Left cardiac atrium (tissue), 4 donors: Measurements from ENCODE around the gene SELENOO. TPM values are rescaled to one million over a fixed set of nuclear protein-coding genes. Genes with fewer than 3 reads are reported as not detected.

ENCODE experiments used
- ATAC-seq, 2 donors: fragments of 200-7000 bp; cut with Tn5 transposase; one replicate each; pipeline ENCODE4 v1.9.1; 2020; ENCODE audit warnings: mild to moderate bottlenecking in 2 of 2, moderate library complexity in 2 of 2
- DNase-seq: peaks from one replicate; pipeline ENCODE4 v3.0.0-alpha.2; 2020
- intact Hi-C, 2 donors: fragments of 100-400 bp; cut with DNase I; formaldehyde crosslinking; loops; one replicate each; pipeline versions ENCODE4 v1.14.1 to v1.15.1; 2022 to 2023
- total RNA-seq, 2 donors: library from RNA; stranded (reverse); fragmentation: NEBNext Ultra II Directional; extraction: Animal tissue kit (Norgen Biotek cat#: 25700); gene quantifications; one replicate each; pipeline ENCODE4 v1.2.1, GENCODE V29; 2021
- donor health status: DM: no; HTN: yes; CAD: no.
- donor health status: DM: no; HTN: yes; CAD: no; lungs with severe emphysema.
- donor health status: DM: yes; HTN: yes; CAD: no.
- donor health status: Dilated cardiomyopathy.

Gene SELENOO
- total RNA-seq, 2 donors from 2014 or later: 11.7 to 15.0 TPM

- DNase-seq (no peak), ATAC-seq (no peak)
Measured at GRCh38 chr22:50221410-50222300, 20.8 kb downstream of the SELENOO start.

GRCh38 chr22:50222508-50222907 is 21.7 kb downstream of the SELENOO start:
- ATAC-seq (no peak), DNase-seq (no peak)
- intact Hi-C loops: no loop called here

More at GRCh38 chr22:50221410-50222300, 20.8 kb downstream of the SELENOO start:
- intact Hi-C loops: no loop called here

GRCh38 chr22:50224071-50224470 is 23.3 kb downstream of the SELENOO start:
- intact Hi-C loops: no loop called here
- no peak for ATAC-seq
- no peak for DNase-seq

- intact Hi-C loops: no loop called here
- ATAC-seq: no peak
- no peak for DNase-seq
Measured at GRCh38 chr22:50225200-50225969, 24.6 kb downstream of the SELENOO start.

- DNase-seq (no peak), ATAC-seq (no peak)
- intact Hi-C loops: no loop called here
Measured at GRCh38 chr22:50226063-50226874, 25.5 kb downstream of the SELENOO start.

GRCh38 chr22:50226875-50227165 is 26.0 kb downstream of the SELENOO start:
- intact Hi-C loops: no loop called here
- DNase-seq (no peak), ATAC-seq (no peak)

GRCh38 chr22:50227579-50228215 is 26.9 kb downstream of the SELENOO start:
- intact Hi-C loops: no loop called here
- no peak for ATAC-seq
- no peak for DNase-seq

- no peak for ATAC-seq
- intact Hi-C loops: no loop called here
- no peak for DNase-seq
Measured at GRCh38 chr22:50228366-50228765, 27.6 kb downstream of the SELENOO start.

GRCh38 chr22:50229370-50229769 is 28.6 kb downstream of the SELENOO start:
- DNase-seq (no peak), ATAC-seq (no peak)
- intact Hi-C loops: no loop called here

- intact Hi-C loops: no loop called here
- ATAC-seq: no peak
Measured at GRCh38 chr22:50232481-50233151, 31.8 kb downstream of the SELENOO start.

GRCh38 chr22:50233223-50233622 is 32.4 kb downstream of the SELENOO start:
- ATAC-seq: no peak
- no peak for DNase-seq
- intact Hi-C loops: no loop called here

More at GRCh38 chr22:50232481-50233151, 31.8 kb downstream of the SELENOO start:
- DNase-seq: no peak

- ATAC-seq: no peak
- DNase-seq: no peak
- intact Hi-C loops: no loop called here
Measured at GRCh38 chr22:50236731-50237409, 36.1 kb downstream of the SELENOO start.

GRCh38 chr22:50238755-50239154 is 37.9 kb downstream of the SELENOO start:
- DNase-seq (no peak), ATAC-seq (no peak)
- intact Hi-C loops: no loop called here

GRCh38 chr22:50242406-50242949 is 41.7 kb downstream of the SELENOO start:
- DNase-seq: no peak
- no peak for ATAC-seq
- intact Hi-C loops: loop anchor here in 1 of 2 donors (10.0 kb wide), 1 partner anchor 262 kb away; the partner anchor contains the start of genes LMF2 and NCAPH2

GRCh38 chr22:50243685-50244419 is 43.0 kb downstream of the SELENOO start:
- no peak for DNase-seq
- intact Hi-C loops: loop anchor here in 1 of 2 donors (10.0 kb wide), 1 partner anchor 261 kb away; the partner anchor contains the start of genes LMF2 and NCAPH2
- ATAC-seq: no peak

- intact Hi-C loops: loop anchor here in 1 of 2 donors (10.0 kb wide), 1 partner anchor 260 kb away; the partner anchor contains the start of genes LMF2 and NCAPH2
- peak; percentile 94 to 96 for ATAC-seq
- DNase-seq: peak; percentile 97
Measured at GRCh38 chr22:50244420-50245213, 43.8 kb downstream of the SELENOO start, which contains the start of gene TUBGCP6. TSS of gene TUBGCP6 (minus strand) at chr22:50245023. CDS start at chr22:50244459, 564 bp downstream.
